KMS-11 (cell line): Measurements from ENCODE around the gene MT1F.
"Not testable (repeated sequence)": the region's sequence is repeated elsewhere in the genome, so short reads cannot be mapped to it uniquely, and the experiment has no call there.

ENCODE experiments used
- H2AFZ ChIP-seq: fragments of 200-600 bp; sonication (generic); 2 replicates; pipeline ENCODE4 v1.6.1; 2016; ENCODE audit warnings: antibody characterized with exemption, mixed run types, low read depth
- H3K27ac ChIP-seq: fragments of 200-600 bp; sonication (generic); 2 replicates; pipeline ENCODE4 v1.6.1; 2016; ENCODE audit warnings: mild to moderate bottlenecking, mixed run types
- H3K27me3 ChIP-seq: fragments of 200-600 bp; sonication (generic); 2 replicates; pipeline ENCODE4 v1.6.1; 2017; ENCODE audit warnings: mild to moderate bottlenecking, low read depth, mixed run types, moderate library complexity; ENCODE audit not compliant: insufficient read depth
- H3K36me3 ChIP-seq: fragments of 200-600 bp; sonication (generic); 2 replicates; pipeline ENCODE4 v1.6.1; 2017; ENCODE audit warnings: mild to moderate bottlenecking, mixed run types; ENCODE audit not compliant: insufficient read depth
- H3K4me1 ChIP-seq: fragments of 200-600 bp; sonication (generic); 2 replicates; pipeline ENCODE4 v1.6.1; 2016; ENCODE audit warnings: mild to moderate bottlenecking, low read depth, mixed run types; ENCODE audit not compliant: poor library complexity, severe bottlenecking
- H3K4me2 ChIP-seq: fragments of 200-600 bp; sonication (generic); 2 replicates; pipeline ENCODE4 v1.7.0; 2016; ENCODE audit warnings: mild to moderate bottlenecking, mixed run types
- H3K4me3 ChIP-seq: fragments of 200-600 bp; sonication (generic); IDR thresholded peaks from 2 replicates; pipeline ENCODE4 v1.6.1; 2017; ENCODE audit warnings: low read depth, low read length, mixed read lengths; ENCODE audit not compliant: insufficient read depth
- H3K79me2 ChIP-seq: fragments of 200-600 bp; sonication (generic); 2 replicates; pipeline ENCODE4 v1.6.1; 2016; ENCODE audit warnings: low read depth, mixed run types; ENCODE audit not compliant: insufficient read depth
- H3K9ac ChIP-seq: fragments of 200-600 bp; sonication (generic); 2 replicates; pipeline ENCODE4 v1.6.1; 2016; ENCODE audit warnings: mild to moderate bottlenecking, mixed run types
- H4K20me1 ChIP-seq: fragments of 200-600 bp; sonication (generic); 2 replicates; pipeline ENCODE4 v1.6.1; 2016; ENCODE audit warnings: mild to moderate bottlenecking, mixed run types; ENCODE audit not compliant: insufficient read depth
- CTCF ChIP-seq: fragments of 200-600 bp; sonication (generic); conservative IDR thresholded peaks from 2 replicates; pipeline ENCODE4 v1.6.1; 2017; ENCODE audit warnings: low read depth, mild to moderate bottlenecking, antibody characterized with exemption, low read length, moderate library complexity, mixed read lengths

MT1F gene

GRCh38 chr16:56658327-56658875 lies 642 bp downstream of the MT1F start:
- H4K20me1 ChIP-seq: no peaks in the 10 kb centered on the region
- H3K4me1 ChIP-seq: no peaks in the 10 kb centered on the region
- H3K4me3 ChIP-seq: no peak overlapping the region
- no peak overlapping the region for H3K9ac ChIP-seq
- no peak for TF ChIP-seq CTCF
- no peak overlapping the region for H3K4me2 ChIP-seq
- H3K36me3 ChIP-seq: no peaks in the 10 kb centered on the region
- peak overlapping the region; percentile 26; the same call in 1 of the 2 replicates for H2AFZ ChIP-seq
- H3K79me2 ChIP-seq: no peaks in the 10 kb centered on the region
- H3K27me3 ChIP-seq: no peaks in the 10 kb centered on the region
- no peak overlapping the region for H3K27ac ChIP-seq

- Histone ChIP-seq H3K4me3 (no peak overlapping the region), H3K36me3 (no peaks in the 10 kb centered on the region), H3K27ac (no peak overlapping the region), H3K4me1 (no peaks in the 10 kb centered on the region), H3K4me2 (no peak overlapping the region), H3K79me2 (no peaks in the 10 kb centered on the region), H4K20me1 (no peaks in the 10 kb centered on the region), H2AFZ (no peak overlapping the region), H3K27me3 (no peaks in the 10 kb centered on the region), H3K9ac (no peak overlapping the region)
- no peak for TF ChIP-seq CTCF
Observed at GRCh38 chr16:56662357-56663354, 4.9 kb downstream of the MT1F start.

GRCh38 chr16:56664506-56664905 lies 6.7 kb downstream of the MT1F start:
- no peaks in the 10 kb centered on the region for H3K36me3 ChIP-seq
- peaks cover 4% of the 10 kb centered on the region; the same call in 1 of the 2 replicates for H3K27me3 ChIP-seq
- no peaks in the 10 kb centered on the region for H3K79me2 ChIP-seq
- H3K4me2 ChIP-seq: no peak overlapping the region
- H4K20me1 ChIP-seq: no peaks in the 10 kb centered on the region
- H3K9ac ChIP-seq: no peak overlapping the region
- no peak for TF ChIP-seq CTCF
- H3K27ac ChIP-seq: no peak overlapping the region
- H3K4me1 ChIP-seq: no peaks in the 10 kb centered on the region
- H3K4me3 ChIP-seq: no peak overlapping the region
- H2AFZ ChIP-seq: no peak overlapping the region

GRCh38 chr16:56665286-56666261 lies 7.8 kb downstream of the MT1F start:
- not testable (repeated sequence) for H4K20me1 ChIP-seq, H3K4me3 ChIP-seq, H3K9ac ChIP-seq, H3K79me2 ChIP-seq, H3K36me3 ChIP-seq, H3K27me3 ChIP-seq, H3K4me2 ChIP-seq, H3K4me1 ChIP-seq, H2AFZ ChIP-seq, H3K27ac ChIP-seq
